ENCODE data around the gene GPC5. TPM values are rescaled to one million over a fixed set of nuclear protein-coding genes. Genes with fewer than 3 reads are reported as not detected.

Gene GPC5
- total RNA-seq, 1 experiment from 2014 or later, result not detected

DNA sequence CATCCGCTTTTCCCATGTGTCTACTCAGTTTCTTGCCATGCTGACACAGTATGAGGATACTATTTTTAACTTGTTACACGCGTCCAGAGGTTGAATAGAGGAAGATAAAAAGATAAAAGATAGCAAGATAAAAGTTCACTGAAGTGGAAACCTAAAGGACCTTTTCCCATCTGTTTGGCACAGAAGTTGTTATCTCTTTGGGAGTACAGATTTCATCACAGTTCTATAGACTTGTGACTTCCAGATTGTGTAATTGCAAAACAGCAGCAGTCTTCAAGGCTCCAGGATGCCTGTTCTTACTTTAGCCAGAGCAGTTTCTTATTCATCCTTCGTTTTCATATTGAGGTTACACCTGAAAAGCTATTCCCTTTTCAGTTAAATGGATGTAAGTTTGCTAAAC, 369.2 kb downstream of the GPC5 start:
- intact Hi-C loops (cut with micrococcal nuclease; ENCODE audit: unreplicated experiment), result no loop called here
- H3K9me3 Mint-ChIP-seq (ENCODE audit: low read depth, unreplicated experiment), result no peaks in the 10 kb centered on the region
- no peaks in the 10 kb centered on the region for H3K36me3 Mint-ChIP-seq (ENCODE audit: insufficient read depth, unreplicated experiment)
- TF ChIP-seq, protein P1, sequence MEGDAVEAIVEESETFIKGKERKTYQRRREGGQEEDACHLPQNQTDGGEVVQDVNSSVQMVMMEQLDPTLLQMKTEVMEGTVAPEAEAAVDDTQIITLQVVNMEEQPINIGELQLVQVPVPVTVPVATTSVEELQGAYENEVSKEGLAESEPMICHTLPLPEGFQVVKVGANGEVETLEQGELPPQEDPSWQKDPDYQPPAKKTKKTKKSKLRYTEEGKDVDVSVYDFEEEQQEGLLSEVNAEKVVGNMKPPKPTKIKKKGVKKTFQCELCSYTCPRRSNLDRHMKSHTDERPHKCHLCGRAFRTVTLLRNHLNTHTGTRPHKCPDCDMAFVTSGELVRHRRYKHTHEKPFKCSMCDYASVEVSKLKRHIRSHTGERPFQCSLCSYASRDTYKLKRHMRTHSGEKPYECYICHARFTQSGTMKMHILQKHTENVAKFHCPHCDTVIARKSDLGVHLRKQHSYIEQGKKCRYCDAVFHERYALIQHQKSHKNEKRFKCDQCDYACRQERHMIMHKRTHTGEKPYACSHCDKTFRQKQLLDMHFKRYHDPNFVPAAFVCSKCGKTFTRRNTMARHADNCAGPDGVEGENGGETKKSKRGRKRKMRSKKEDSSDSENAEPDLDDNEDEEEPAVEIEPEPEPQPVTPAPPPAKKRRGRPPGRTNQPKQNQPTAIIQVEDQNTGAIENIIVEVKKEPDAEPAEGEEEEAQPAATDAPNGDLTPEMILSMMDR (IDR thresholded peaks at IDR 0.05; ENCODE audit: unreplicated experiment), result no peak
- CTCF ChIA-PET, result no interaction called here
- BruUV-seq (replicated peaks), result no TSS peak
- no peak for DNase-seq
- no peak overlapping the region for H3K27ac Mint-ChIP-seq (ENCODE audit: unreplicated experiment)
- no peaks in the 10 kb centered on the region for H3K4me1 Mint-ChIP-seq (ENCODE audit: low read depth, unreplicated experiment)
- H3K4me3 Mint-ChIP-seq (ENCODE audit: low read depth, unreplicated experiment), result no peak overlapping the region
- no peaks in the 10 kb centered on the region for H3K27me3 Mint-ChIP-seq (ENCODE audit: unreplicated experiment)

DNA sequence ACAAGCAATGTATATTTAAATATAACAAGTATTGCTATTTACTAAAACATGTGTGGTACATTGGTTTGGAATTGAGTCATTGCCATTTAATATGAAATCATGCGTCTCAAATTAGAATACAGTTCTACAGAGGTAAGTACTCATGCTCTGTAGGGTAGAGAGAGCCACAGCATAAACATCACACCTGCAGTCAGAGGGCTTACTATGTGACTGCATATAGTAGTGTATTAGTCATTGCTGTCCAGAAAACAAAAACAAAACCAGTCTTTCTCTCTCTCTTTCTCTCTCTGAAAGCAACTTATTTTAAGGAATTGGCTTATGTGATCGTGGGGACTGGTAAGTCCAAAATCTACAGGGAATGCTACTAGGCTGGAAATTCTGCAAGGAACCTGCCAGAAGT, 370.3 kb downstream of the GPC5 start:
- TF ChIP-seq, protein P1 (IDR thresholded peaks at IDR 0.05; ENCODE audit: unreplicated experiment), result no peak
- Mint-ChIP-seq H3K27me3 (ENCODE audit: unreplicated experiment) (no peaks in the 10 kb centered on the region), H3K4me3 (ENCODE audit: low read depth, unreplicated experiment) (no peak overlapping the region), H3K36me3 (ENCODE audit: insufficient read depth, unreplicated experiment) (no peaks in the 10 kb centered on the region), H3K4me1 (ENCODE audit: low read depth, unreplicated experiment) (no peaks in the 10 kb centered on the region), H3K27ac (ENCODE audit: unreplicated experiment) (no peak overlapping the region), H3K9me3 (ENCODE audit: low read depth, unreplicated experiment) (no peaks in the 10 kb centered on the region)
- CTCF ChIA-PET, result no interaction called here
- intact Hi-C loops (cut with micrococcal nuclease; ENCODE audit: unreplicated experiment), result no loop called here
- BruUV-seq (replicated peaks), result no TSS peak
- no peak for DNase-seq

DNA sequence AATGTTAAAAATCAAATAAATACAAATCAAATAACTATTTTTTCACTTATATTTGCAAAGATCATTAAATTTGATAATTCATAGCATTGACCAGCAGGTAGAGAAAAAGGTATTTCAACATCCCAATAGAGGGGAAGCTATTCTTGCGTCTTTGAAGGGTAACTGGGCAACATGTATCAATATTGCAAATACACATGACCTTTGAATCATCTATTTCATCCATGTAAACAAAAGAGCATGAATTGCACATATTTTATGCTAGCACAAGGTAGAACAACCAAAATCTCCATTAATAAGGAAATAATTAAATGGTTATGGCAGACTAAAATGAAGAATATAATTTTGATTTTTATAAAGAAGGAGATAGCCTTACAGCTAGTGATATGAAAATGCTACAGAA, 372.8 kb downstream of the GPC5 start:
- TF ChIP-seq, protein P1 (IDR thresholded peaks at IDR 0.05; ENCODE audit: unreplicated experiment), result no peak
- H3K4me3 Mint-ChIP-seq (ENCODE audit: low read depth, unreplicated experiment), result no peak overlapping the region
- H3K4me1 Mint-ChIP-seq (ENCODE audit: low read depth, unreplicated experiment), result no peaks in the 10 kb centered on the region
- CTCF ChIA-PET, result no interaction called here
- H3K27me3 Mint-ChIP-seq (ENCODE audit: unreplicated experiment), result no peaks in the 10 kb centered on the region
- no peaks in the 10 kb centered on the region for H3K36me3 Mint-ChIP-seq (ENCODE audit: insufficient read depth, unreplicated experiment)
- intact Hi-C loops (cut with micrococcal nuclease; ENCODE audit: unreplicated experiment), result no loop called here
- DNase-seq, result no peak
- BruUV-seq (replicated peaks), result no TSS peak
- no peak overlapping the region for H3K27ac Mint-ChIP-seq (ENCODE audit: unreplicated experiment)
- peaks cover 2% of the 10 kb centered on the region for H3K9me3 Mint-ChIP-seq (ENCODE audit: low read depth, unreplicated experiment)

DNA sequence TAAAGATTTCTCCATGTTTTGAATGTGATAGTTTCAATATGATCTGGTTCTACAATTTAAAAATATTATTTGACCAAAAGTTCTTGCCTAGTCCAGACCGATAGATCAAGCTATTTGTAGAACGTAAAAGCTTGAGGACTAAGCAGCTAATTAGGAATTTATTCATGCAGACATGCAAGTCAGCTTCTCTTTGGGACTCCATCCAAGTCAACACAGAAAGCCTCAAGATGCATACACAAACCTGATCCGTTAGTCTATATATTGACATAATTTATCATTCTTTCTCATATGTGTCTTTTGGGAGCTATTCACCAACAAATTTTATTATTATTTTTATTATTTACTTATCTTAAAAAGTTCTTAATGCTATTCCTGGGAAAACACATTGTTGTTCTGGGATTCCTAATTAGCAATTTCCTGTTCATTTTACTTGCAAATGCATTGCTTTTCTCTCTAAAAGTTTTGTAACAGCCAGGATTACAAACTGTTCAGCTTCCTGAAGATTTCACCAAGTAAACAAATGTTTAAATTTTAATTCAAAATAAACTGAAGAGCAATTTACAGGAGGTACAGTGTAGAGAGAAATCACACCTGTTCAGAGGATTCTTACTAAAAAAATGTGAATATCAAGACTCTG, 375.3 kb downstream of the GPC5 start:
- Mint-ChIP-seq H3K27me3 (ENCODE audit: unreplicated experiment) (no peaks in the 10 kb centered on the region), H3K36me3 (ENCODE audit: insufficient read depth, unreplicated experiment) (no peaks in the 10 kb centered on the region), H3K9me3 (ENCODE audit: low read depth, unreplicated experiment) (peaks cover 2% of the 10 kb centered on the region), H3K4me1 (ENCODE audit: low read depth, unreplicated experiment) (no peaks in the 10 kb centered on the region), H3K4me3 (ENCODE audit: low read depth, unreplicated experiment) (no peak overlapping the region), H3K27ac (ENCODE audit: unreplicated experiment) (no peak overlapping the region)
- DNase-seq, result no peak
- no TSS peak for BruUV-seq (replicated peaks)
- intact Hi-C loops (cut with micrococcal nuclease; ENCODE audit: unreplicated experiment), result no loop called here
- TF ChIP-seq, protein P1 (IDR thresholded peaks at IDR 0.05; ENCODE audit: unreplicated experiment), result no peak
- CTCF ChIA-PET, result no interaction called here
